ENCODE measurements around the gene USP53.

DNA sequence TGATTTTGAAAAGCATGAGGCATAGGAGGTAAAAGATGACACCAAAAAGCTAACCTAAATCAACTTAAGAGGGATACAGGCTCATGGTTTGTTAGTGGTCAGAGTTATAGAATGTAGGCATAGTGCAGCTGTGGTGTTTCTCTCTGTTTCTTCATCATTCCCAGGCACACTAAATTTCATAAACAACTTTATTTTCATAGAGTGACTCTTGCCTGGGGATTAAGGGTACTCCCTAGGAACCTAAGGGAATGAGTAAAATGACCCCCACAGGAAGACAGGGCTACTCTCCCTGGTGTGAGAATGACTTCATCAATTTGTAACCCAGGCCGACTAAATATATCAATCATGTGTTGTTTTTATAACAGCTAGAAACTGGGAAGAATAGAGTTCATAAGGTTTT is 98.3 kb downstream of the USP53 start:
- TF ChIP-seq CTCF (IDR thresholded peaks at IDR 0.05) = no peak
- no peak for TF ChIP-seq POLR2AphosphoS5 (IDR thresholded peaks at IDR 0.05)
- TF ChIP-seq EP300 (IDR thresholded peaks at IDR 0.05) = no peak
